ENCODE measurements around the gene XPNPEP1.

XPNPEP1 gene

DNA sequence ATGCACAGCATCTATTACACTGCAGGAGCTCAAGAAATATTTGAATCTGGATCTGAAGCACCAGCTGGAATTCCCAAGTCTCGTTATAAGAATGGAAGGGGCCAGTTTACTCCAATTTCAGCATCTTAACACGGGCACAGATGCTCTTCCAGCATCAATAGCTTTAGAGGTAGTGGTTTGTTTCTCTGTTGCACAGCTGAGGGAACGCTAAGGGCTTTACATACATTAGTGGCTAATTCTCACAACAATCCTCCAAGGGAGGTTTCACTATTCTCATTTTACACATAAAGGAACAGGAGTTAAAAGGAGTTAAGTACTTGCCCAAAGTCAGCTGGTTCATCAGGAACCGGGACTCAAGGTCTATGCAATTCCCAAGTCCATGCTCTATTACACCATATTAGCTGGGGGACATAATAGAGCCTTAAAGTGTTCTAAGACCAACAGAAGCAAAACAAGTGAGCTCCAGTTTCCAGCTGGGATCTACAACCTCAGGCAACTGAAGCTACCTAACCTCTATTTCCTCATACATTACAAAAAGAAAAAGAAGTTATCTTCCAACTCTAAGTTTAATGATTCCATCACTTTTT lies 9.9 kb downstream of the XPNPEP1 start:
- TF ChIP-seq YY1 (IDR thresholded peaks at IDR 0.05; ENCODE audit: low read depth), result no peak
- TF ChIP-seq TCF12 (IDR thresholded peaks at IDR 0.05; ENCODE audit: low read depth), result no peak
- TF ChIP-seq, protein P1, sequence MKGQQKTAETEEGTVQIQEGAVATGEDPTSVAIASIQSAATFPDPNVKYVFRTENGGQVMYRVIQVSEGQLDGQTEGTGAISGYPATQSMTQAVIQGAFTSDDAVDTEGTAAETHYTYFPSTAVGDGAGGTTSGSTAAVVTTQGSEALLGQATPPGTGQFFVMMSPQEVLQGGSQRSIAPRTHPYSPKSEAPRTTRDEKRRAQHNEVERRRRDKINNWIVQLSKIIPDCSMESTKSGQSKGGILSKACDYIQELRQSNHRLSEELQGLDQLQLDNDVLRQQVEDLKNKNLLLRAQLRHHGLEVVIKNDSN (IDR thresholded peaks at IDR 0.05), result no peak
- TF ChIP-seq EGR1 (IDR thresholded peaks at IDR 0.05), result no peak
- TF ChIP-seq EP300 (IDR thresholded peaks at IDR 0.05; ENCODE audit: borderline replicate concordance), result no peak
- no peak for TF ChIP-seq CREB1 (IDR thresholded peaks at IDR 0.05; ENCODE audit: low read depth)
- no peak for TF ChIP-seq REST (IDR thresholded peaks at IDR 0.05; ENCODE audit: low read depth)
- no peak for TF ChIP-seq NFIC (IDR thresholded peaks at IDR 0.05)
- TF ChIP-seq ZBTB7A (IDR thresholded peaks at IDR 0.05; ENCODE audit: low read depth), result no peak
- no peak for TF ChIP-seq RAD21 (IDR thresholded peaks at IDR 0.05; ENCODE audit: low read depth)
- TF ChIP-seq TEAD4 (IDR thresholded peaks at IDR 0.05), result no peak
- no peak for TF ChIP-seq TAF1 (IDR thresholded peaks at IDR 0.05; ENCODE audit: low read depth)
- TF ChIP-seq, protein P2, sequence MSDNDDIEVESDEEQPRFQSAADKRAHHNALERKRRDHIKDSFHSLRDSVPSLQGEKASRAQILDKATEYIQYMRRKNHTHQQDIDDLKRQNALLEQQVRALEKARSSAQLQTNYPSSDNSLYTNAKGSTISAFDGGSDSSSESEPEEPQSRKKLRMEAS (IDR thresholded peaks at IDR 0.05), result no peak
- TF ChIP-seq CEBPB (IDR thresholded peaks at IDR 0.05), result no peak
- TF ChIP-seq FOXM1 (IDR thresholded peaks at IDR 0.05; ENCODE audit: borderline replicate concordance, low read depth), result no peak

DNA sequence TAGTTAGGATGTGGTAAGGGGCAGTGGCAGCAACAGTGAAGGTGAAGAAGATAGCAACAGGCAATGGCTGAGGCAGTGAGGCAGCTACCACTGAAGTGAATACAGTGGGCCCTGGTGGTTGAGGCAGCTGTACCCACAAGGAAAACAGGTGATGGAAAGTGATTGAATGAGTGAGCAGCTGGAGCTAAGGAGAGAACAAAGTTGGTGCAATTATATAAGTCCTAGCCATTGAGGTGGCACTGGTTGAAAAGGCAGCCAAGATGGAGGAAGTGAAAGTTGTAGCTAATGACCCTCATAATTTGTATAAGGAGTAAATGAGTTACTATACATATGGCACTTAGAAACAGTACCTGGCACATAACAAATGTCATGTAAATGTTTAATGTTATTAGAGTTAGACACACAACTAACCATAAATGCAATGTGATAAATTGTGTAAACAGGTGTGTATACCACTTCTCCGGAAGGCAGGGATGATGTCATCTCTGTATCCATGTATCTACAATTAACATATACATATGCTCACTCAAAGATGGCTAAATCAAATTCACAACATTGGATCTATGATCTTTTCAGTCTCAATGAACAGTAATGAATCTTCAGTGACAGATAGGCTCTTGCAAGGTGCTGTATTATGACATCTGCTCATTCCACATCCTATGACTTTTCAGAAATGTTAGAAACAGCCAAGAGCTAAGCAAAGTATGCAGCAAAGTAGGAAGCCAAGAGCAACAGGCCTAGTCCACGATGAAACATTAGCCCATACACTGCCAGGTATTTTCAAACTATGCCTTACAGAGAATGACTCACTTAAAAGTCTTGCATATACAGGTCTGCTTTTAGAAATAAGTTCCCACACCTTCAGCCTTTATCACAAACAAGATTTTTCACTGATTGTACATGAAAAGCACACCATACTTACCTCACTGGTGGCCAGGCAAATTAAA lies 10.7 kb downstream of the XPNPEP1 start:
- TF ChIP-seq REST (IDR thresholded peaks at IDR 0.05; ENCODE audit: low read depth), result no peak
- no peak for TF ChIP-seq EP300 (IDR thresholded peaks at IDR 0.05; ENCODE audit: borderline replicate concordance)
- no peak for TF ChIP-seq FOXM1 (IDR thresholded peaks at IDR 0.05; ENCODE audit: borderline replicate concordance, low read depth)
- no peak for TF ChIP-seq NFIC (IDR thresholded peaks at IDR 0.05)
- TF ChIP-seq, protein P2 (IDR thresholded peaks at IDR 0.05), result no peak
- no peak for TF ChIP-seq ZBTB7A (IDR thresholded peaks at IDR 0.05; ENCODE audit: low read depth)
- TF ChIP-seq YY1 (IDR thresholded peaks at IDR 0.05; ENCODE audit: low read depth), result no peak

DNA sequence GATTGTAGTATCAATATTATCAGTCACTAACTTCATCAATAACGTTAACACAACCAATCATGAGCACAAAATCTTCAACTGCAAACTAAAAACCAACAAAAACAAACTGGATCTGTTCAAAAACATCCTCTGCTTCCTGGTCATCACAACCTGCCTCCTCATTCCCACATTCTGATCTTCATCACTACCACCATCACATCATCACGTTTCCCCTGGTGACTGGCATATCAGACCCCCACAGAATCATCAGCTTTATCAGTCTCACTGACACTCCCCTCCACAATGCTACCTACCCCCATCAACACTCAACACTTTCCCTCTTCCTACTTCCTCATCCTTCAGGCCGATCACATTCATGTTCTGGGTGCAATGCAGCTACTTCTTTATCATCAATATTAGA lies 11.4 kb downstream of the XPNPEP1 start:
- TF ChIP-seq, protein P2 (IDR thresholded peaks at IDR 0.05), result no peak
- no peak for TF ChIP-seq YY1 (IDR thresholded peaks at IDR 0.05; ENCODE audit: low read depth)
- TF ChIP-seq TAF1 (IDR thresholded peaks at IDR 0.05; ENCODE audit: low read depth), result no peak
- TF ChIP-seq REST (IDR thresholded peaks at IDR 0.05; ENCODE audit: low read depth), result no peak
- no peak for TF ChIP-seq ZBTB7A (IDR thresholded peaks at IDR 0.05; ENCODE audit: low read depth)
- TF ChIP-seq TEAD4 (IDR thresholded peaks at IDR 0.05), result no peak
- no peak for TF ChIP-seq EGR1 (IDR thresholded peaks at IDR 0.05)
- no peak for TF ChIP-seq EP300 (IDR thresholded peaks at IDR 0.05; ENCODE audit: borderline replicate concordance)
- no peak for TF ChIP-seq FOXM1 (IDR thresholded peaks at IDR 0.05; ENCODE audit: borderline replicate concordance, low read depth)
- TF ChIP-seq CEBPB (IDR thresholded peaks at IDR 0.05), result no peak
- TF ChIP-seq CREB1 (IDR thresholded peaks at IDR 0.05; ENCODE audit: low read depth), result no peak
- TF ChIP-seq RAD21 (IDR thresholded peaks at IDR 0.05; ENCODE audit: low read depth), result no peak
- TF ChIP-seq TCF12 (IDR thresholded peaks at IDR 0.05; ENCODE audit: low read depth), result no peak
- TF ChIP-seq, protein P1 (IDR thresholded peaks at IDR 0.05), result no peak
- TF ChIP-seq NFIC (IDR thresholded peaks at IDR 0.05), result no peak

Data from Ishikawa (cell line).